ENCODE data around the gene ARMC5.
"Not testable (repeated sequence)": the region's sequence is repeated elsewhere in the genome, so short reads cannot be mapped to it uniquely, and the experiment has no call there.

The ARMC5 gene

DNA sequence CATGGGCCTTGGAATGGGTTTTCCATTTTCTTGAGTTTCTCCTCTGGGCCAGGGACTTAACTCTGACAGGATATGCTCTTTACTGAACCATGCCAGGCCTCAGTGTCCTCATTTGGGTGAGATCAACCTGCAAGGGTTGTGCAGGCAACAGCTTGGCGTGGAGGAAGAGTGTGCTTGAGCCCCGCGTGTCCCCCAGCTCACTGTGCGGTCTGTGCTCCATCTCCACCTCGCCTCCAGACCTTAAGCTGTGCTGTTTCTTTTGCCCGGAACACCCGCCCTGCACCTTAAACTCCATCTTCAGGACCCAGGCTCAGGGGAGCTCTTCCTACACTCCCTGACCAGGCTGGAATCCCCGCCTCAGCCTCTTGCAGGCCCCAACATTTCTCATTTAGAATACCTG lies 39.2 kb downstream of the ARMC5 start:
- no peak for TF ChIP-seq CTCF (IDR thresholded peaks at IDR 0.05)
- DNase-seq (ENCODE audit: low spot score) = no peak

DNA sequence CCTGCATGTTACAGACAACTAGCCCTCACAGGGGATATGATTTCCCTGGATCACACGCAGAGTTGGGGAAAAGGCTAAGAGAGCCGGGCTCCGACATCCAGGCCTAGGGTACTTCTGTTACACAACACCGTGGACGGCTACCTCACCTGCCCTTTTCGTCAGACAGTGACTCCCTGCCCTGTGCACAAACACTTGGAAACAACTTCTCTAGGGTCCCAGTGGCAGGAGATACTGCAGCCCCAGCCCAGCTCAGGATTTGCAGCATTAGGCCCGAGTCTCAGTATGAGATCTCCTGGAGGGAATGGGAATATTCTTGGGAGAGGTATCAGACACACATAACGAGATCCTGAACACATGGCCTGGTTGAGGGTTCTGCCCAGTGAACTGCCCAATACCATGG lies 40.6 kb downstream of the ARMC5 start:
- TF ChIP-seq CTCF (IDR thresholded peaks at IDR 0.05) = no peak

More for the DNA sequence above, 39.2 kb downstream of the ARMC5 start:
- H3K27ac ChIP-seq = no peak overlapping the region
- H3K4me3 ChIP-seq = no peak overlapping the region

GRCh38 chr16:31501226-31501965 lies 42.1 kb downstream of the ARMC5 start:
- Histone ChIP-seq H3K4me3 (no peak overlapping the region), H3K27ac (no peak overlapping the region)
- DNase-seq (ENCODE audit: low spot score) = no peak
- TF ChIP-seq CTCF (IDR thresholded peaks at IDR 0.05) = no peak

More for the DNA sequence above, 40.6 kb downstream of the ARMC5 start:
- DNase-seq (ENCODE audit: low spot score) = no peak
- no peak overlapping the region for H3K27ac ChIP-seq
- H3K4me3 ChIP-seq = no peak overlapping the region

- no peak for DNase-seq (ENCODE audit: low spot score)
- Histone ChIP-seq H3K4me3 (no peak overlapping the region), H3K27ac (no peak overlapping the region)
- no peak for TF ChIP-seq CTCF (IDR thresholded peaks at IDR 0.05)
Observed at GRCh38 chr16:31501966-31502348, 42.7 kb downstream of the ARMC5 start.

- Histone ChIP-seq H3K27ac (no peak overlapping the region), H3K4me3 (no peak overlapping the region)
- TF ChIP-seq CTCF (IDR thresholded peaks at IDR 0.05) = no peak
- DNase-seq (ENCODE audit: low spot score) = no peak
Observed at GRCh38 chr16:31502981-31503380, 43.7 kb downstream of the ARMC5 start.

- DNase-seq (ENCODE audit: low spot score); H3K27ac ChIP-seq; H3K4me3 ChIP-seq: not testable (repeated sequence)
Observed at GRCh38 chr16:31503555-31503954, 44.3 kb downstream of the ARMC5 start.

DNA sequence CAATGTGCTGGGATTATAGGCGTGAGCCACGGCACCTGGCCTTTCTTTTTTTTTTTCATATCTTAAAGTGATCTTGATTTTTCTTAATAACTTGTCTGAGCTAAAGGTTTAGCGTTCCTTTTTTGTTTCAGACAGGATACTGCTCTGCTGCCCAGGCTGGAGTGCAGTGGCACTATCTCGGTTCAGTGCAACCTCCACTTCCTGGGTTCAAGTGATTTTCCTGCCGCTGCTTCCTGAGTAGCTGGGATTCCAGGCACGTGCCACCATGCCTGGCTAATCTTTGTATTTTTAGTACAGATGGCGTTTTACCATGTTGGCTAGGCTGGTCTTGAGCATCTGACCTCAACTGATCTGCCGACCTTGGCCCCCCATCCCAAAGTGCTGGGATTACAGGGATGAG lies 44.9 kb downstream of the ARMC5 start:
- TF ChIP-seq CTCF (IDR thresholded peaks at IDR 0.05) = no peak
- no peak overlapping the region for H3K4me3 ChIP-seq
- DNase-seq (ENCODE audit: low spot score) = no peak
- no peak overlapping the region for H3K27ac ChIP-seq
